Prostate gland (tissue), 2 donors: ENCODE data around the gene THRAP3.

Experiments used
- CTCF ChIP-seq, 4 experiments: fragments of 200-600 bp in 2 of 4; fragments of 450-650 bp in 2 of 4; sonication (generic) in 2 of 4; IDR thresholded peaks; 1 replicate in 3 of 4; 2 replicates in 1 of 4; pipeline ENCODE4 v1.5.1; 2016 to 2019; ENCODE audit warnings: antibody characterized with exemption in 4 of 4, mild to moderate bottlenecking in 2 of 4, moderate library complexity in 2 of 4
- POLR2A ChIP-seq: fragments of 450-650 bp; IDR thresholded peaks from one replicate; pipeline ENCODE4 v1.6.1; 2016; ENCODE audit warnings: antibody characterized with exemption, mild to moderate bottlenecking

- TF ChIP-seq POLR2A (no peak), CTCF (IDR thresholded peaks at IDR 0.05) (no peak)
Observed at GRCh38 chr1:36327421-36328087, 103.3 kb downstream of the THRAP3 start.
